Loucy (cell line): ENCODE measurements around the gene NFATC1.

Source experiments
- EZH2phosphoT487 ChIP-seq: fragments of 200-600 bp; IDR thresholded peaks from 2 replicates; pipeline ENCODE4 v1.6.1; 2018; ENCODE audit warnings: antibody characterized with exemption, mild to moderate bottlenecking, moderate library complexity, borderline replicate concordance
- TF ChIP-seq, protein P1 (sequence below): fragments of 200-600 bp; sonication (generic); conservative IDR thresholded peaks from 2 replicates; pipeline ENCODE4 v1.5.1; 2014; ENCODE audit warnings: mild to moderate bottlenecking, antibody characterized with exemption, low read length

DNA sequence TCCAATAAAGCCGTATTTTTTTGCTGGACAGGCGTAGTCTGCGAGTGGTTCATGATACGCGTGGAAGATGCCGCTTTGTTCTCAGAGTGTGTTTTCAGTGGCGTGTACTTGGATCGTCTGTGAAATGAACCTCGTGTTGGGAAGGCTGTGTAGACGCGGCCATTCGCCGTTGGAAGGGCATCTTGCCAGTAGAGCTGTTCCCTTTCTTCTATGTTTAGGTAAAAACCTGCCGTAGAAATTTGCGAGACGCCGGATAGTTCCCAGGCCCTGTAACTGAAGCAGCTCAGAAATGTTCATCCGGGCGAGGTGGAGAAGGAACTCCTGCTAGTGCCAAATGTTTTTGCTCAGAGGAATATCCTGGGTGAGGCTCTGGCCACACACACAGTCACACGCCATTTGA is 133.6 kb downstream of the NFATC1 start:
- TF ChIP-seq, protein P1, sequence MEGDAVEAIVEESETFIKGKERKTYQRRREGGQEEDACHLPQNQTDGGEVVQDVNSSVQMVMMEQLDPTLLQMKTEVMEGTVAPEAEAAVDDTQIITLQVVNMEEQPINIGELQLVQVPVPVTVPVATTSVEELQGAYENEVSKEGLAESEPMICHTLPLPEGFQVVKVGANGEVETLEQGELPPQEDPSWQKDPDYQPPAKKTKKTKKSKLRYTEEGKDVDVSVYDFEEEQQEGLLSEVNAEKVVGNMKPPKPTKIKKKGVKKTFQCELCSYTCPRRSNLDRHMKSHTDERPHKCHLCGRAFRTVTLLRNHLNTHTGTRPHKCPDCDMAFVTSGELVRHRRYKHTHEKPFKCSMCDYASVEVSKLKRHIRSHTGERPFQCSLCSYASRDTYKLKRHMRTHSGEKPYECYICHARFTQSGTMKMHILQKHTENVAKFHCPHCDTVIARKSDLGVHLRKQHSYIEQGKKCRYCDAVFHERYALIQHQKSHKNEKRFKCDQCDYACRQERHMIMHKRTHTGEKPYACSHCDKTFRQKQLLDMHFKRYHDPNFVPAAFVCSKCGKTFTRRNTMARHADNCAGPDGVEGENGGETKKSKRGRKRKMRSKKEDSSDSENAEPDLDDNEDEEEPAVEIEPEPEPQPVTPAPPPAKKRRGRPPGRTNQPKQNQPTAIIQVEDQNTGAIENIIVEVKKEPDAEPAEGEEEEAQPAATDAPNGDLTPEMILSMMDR = no peak
- TF ChIP-seq EZH2phosphoT487 = no peak
